CD14-positive monocyte (primary cell): ENCODE results near the gene RAB3A. TPM values are rescaled to one million over a fixed set of nuclear protein-coding genes. Genes with fewer than 3 reads are reported as not detected.
A peak's percentile ranks its signal among the peaks of the same experiment; 100 is the strongest.

ENCODE experiments used
- DNase-seq, 3 donors: peaks; one replicate each; pipeline ENCODE4 v3.0.0-alpha.2; 2011 to 2022
- H2AFZ ChIP-seq: 2 replicates; pipeline ENCODE4 v1.6.0; 2012; ENCODE audit warnings: mild to moderate bottlenecking, low read depth, low read length, inconsistent platforms; ENCODE audit not compliant: insufficient read depth, poor library complexity, severe bottlenecking
- H3K27ac ChIP-seq, 2 donors: 1 replicate in 1 of 2; 2 replicates in 1 of 2; pipeline ENCODE4 v1.5.1; 2012 to 2013; ENCODE audit warnings: low read length in 2 of 2, control low read depth in 1 of 2, inconsistent platforms in 1 of 2, low read depth in 1 of 2, mild to moderate bottlenecking in 1 of 2
- H3K27me3 ChIP-seq, 2 donors: one replicate each; pipeline versions ENCODE4 v1.6.0 to v1.6.1; 2011 to 2013; ENCODE audit warnings: low read length in 2 of 2; ENCODE audit not compliant: control insufficient read depth in 2 of 2, insufficient read depth in 2 of 2
- H3K36me3 ChIP-seq, 2 donors: replicated peaks in 1 of 2; 1 replicate in 1 of 2; 2 replicates in 1 of 2; pipeline versions ENCODE4 v1.5.1 to v1.6.1; 2012 to 2013; ENCODE audit warnings: low read length in 2 of 2, control low read depth in 1 of 2, inconsistent platforms in 1 of 2, mild to moderate bottlenecking in 1 of 2; ENCODE audit not compliant: insufficient read depth in 2 of 2, control insufficient read depth in 1 of 2
- H3K4me1 ChIP-seq, 2 donors: 1 replicate in 1 of 2; 2 replicates in 1 of 2; pipeline versions ENCODE4 v1.5.1 to v1.6.1; 2012 to 2013; ENCODE audit warnings: low read length in 2 of 2, control low read depth in 1 of 2, inconsistent platforms in 1 of 2, mild to moderate bottlenecking in 1 of 2, moderate library complexity in 1 of 2; ENCODE audit not compliant: insufficient read depth in 2 of 2, control insufficient read depth in 1 of 2
- H3K4me2 ChIP-seq: replicated peaks from 2 replicates; pipeline ENCODE3; 2012; ENCODE audit warnings: low read length, moderate library complexity, mild to moderate bottlenecking; ENCODE audit not compliant: poor library complexity, severe bottlenecking; ENCODE audit errors: extremely low read depth
- H3K4me3 ChIP-seq, 3 experiments: fragments of 200-600 bp in 1 of 3; sonication (generic) in 1 of 3; replicated peaks in 1 of 3; 1 replicate in 2 of 3; 2 replicates in 1 of 3; pipeline ENCODE4 v1.5.1; 2011 to 2013; ENCODE audit warnings: low read length in 3 of 3, mild to moderate bottlenecking in 3 of 3, control low read depth in 2 of 3, low read depth in 2 of 3, inconsistent platforms in 1 of 3, moderate library complexity in 1 of 3
- H3K79me2 ChIP-seq: 2 replicates; pipeline ENCODE4 v1.6.0; 2012; ENCODE audit warnings: mild to moderate bottlenecking, control low read depth, inconsistent platforms, low read length, moderate library complexity; ENCODE audit not compliant: insufficient read depth
- H3K9ac ChIP-seq: 2 replicates; pipeline ENCODE4 v1.6.0; 2017; ENCODE audit warnings: low read length, mild to moderate bottlenecking; ENCODE audit not compliant: insufficient read depth, poor library complexity, severe bottlenecking
- H3K9me3 ChIP-seq, 2 donors: replicated peaks in 1 of 2; 1 replicate in 1 of 2; 2 replicates in 1 of 2; pipeline versions ENCODE4 v1.5.1 to v1.6.1; 2012 to 2013; ENCODE audit warnings: low read length in 2 of 2, control low read depth in 1 of 2; ENCODE audit not compliant: control insufficient read depth in 1 of 2, insufficient read depth in 1 of 2
- H4K20me1 ChIP-seq: 2 replicates; pipeline ENCODE4 v1.6.0; 2012; ENCODE audit warnings: mild to moderate bottlenecking, low read length, control low read depth, moderate library complexity; ENCODE audit not compliant: insufficient read depth
- H3K27ac Mint-ChIP-seq, 7 donors: one replicate each; pipeline ENCODE4 v1.8.0; 2020; ENCODE audit warnings: mild to moderate bottlenecking in 7 of 7, mixed read lengths in 7 of 7, moderate library complexity in 6 of 7, inconsistent platforms in 2 of 7
- H3K27me3 Mint-ChIP-seq, 3 donors: one replicate each; pipeline ENCODE4 v1.8.0; 2021 to 2022; ENCODE audit warnings: low read depth in 3 of 3, mild to moderate bottlenecking in 3 of 3, mixed read lengths in 3 of 3, moderate library complexity in 3 of 3, inconsistent platforms in 1 of 3
- H3K36me3 Mint-ChIP-seq, 2 donors: one replicate each; pipeline ENCODE4 v1.8.0; 2020; ENCODE audit warnings: mixed read lengths in 2 of 2, inconsistent platforms in 1 of 2, mild to moderate bottlenecking in 1 of 2
- H3K4me1 Mint-ChIP-seq: one replicate; pipeline ENCODE4 v1.8.0; 2020; ENCODE audit warnings: mild to moderate bottlenecking, mixed read lengths
- H3K4me3 Mint-ChIP-seq, 2 donors: one replicate each; pipeline ENCODE4 v1.8.0; 2020; ENCODE audit warnings: mild to moderate bottlenecking in 2 of 2, mixed read lengths in 2 of 2, moderate library complexity in 1 of 2
- H3K9me3 Mint-ChIP-seq, 7 donors: one replicate each; pipeline ENCODE4 v1.8.0; 2020 to 2022; ENCODE audit warnings: mixed read lengths in 7 of 7, mild to moderate bottlenecking in 6 of 7, moderate library complexity in 6 of 7, inconsistent platforms in 2 of 7
- WGBS: methylation state at CpG from one replicate; pipeline ENCODE4 v1.1.5; 2013; ENCODE audit warnings: missing lambda C conversion rate; ENCODE audit not compliant: insufficient coverage; 5-methylcytosine and 5-hydroxymethylcytosine counted together
- intact Hi-C, 2 donors: fragments of 100-400 bp; cut with micrococcal nuclease; formaldehyde crosslinking; loops; one replicate each; pipeline versions ENCODE4 v1.15.0 to v1.15.1; 2023
- polyA plus RNA-seq, 3 donors: library from polyadenylated mRNA; depleted of rRNA in 1 of 3; unstranded in 2 of 3; stranded (reverse) in 1 of 3; fragments of 300-500 nt in 2 of 3; fragments of >200 nt in 1 of 3; fragmentation: Illumina TruSeq in 2 of 3; gene quantifications; 1 replicate in 2 of 3; 2 replicates in 1 of 3; pipeline ENCODE4 v1.2.3, GENCODE V29; 2012 to 2021
- TF ChIP-seq, protein P1 (sequence below): fragments of 200-600 bp; IDR thresholded peaks from one replicate; pipeline ENCODE4 v1.8.0; 2022; ENCODE audit warnings: antibody characterized with exemption, mild to moderate bottlenecking

The RAB3A gene
- polyA plus RNA-seq, 3 donors: 0.55 to 8.7 (median 0.56) TPM

DNA sequence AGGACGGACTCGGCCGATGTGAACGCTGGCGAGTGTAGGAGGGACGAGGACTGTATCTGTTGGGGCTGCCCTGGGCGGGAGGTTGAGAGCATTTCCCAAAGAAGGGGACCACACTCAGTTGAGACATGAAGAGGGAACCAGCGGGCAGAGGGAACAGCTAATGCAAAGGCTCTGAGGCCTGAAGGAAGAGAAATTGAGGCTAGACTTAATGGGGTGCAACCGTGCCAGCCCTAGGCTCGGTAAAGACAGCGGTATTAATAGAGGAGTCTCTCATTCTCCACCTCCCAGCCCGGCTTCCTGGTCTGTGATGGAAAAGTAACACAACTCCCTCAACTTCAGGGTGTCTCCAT, 9.7 kb downstream of the RAB3A start:
- 60% methylated on average over 8 of the region's 12 CpGs for whole genome bisulfite sequencing
- Histone ChIP-seq H3K27ac (peak overlapping the region in 1 of 2 donors; percentile 75), H3K36me3 (peaks cover 20 to 29% of the 10 kb centered on the region in 2 donors), H3K27me3 (no peaks in the 10 kb centered on the region), H3K4me2 (peak overlapping the region; percentile 100), H3K4me3 (peak overlapping the region in 2 of 3 experiments; percentile 64 to 88), H2AFZ (no peak overlapping the region), H3K4me1 (peaks cover 29 to 37% of the 10 kb centered on the region in 2 donors), H3K79me2 (peaks cover 13% of the 10 kb centered on the region), H4K20me1 (peaks cover 10% of the 10 kb centered on the region), H3K9ac (no peak overlapping the region), H3K9me3 (no peaks in the 10 kb centered on the region)
- H3K36me3 Mint-ChIP-seq: peaks cover 29 to 47% of the 10 kb centered on the region in 2 donors
- peaks cover 28% of the 10 kb centered on the region for H3K4me1 Mint-ChIP-seq
- H3K9me3 Mint-ChIP-seq: no peaks in the 10 kb centered on the region
- H3K27me3 Mint-ChIP-seq: peaks cover 0 to 4% (median 0%) of the 10 kb centered on the region in 3 donors
- H3K4me3 Mint-ChIP-seq: peak overlapping the region; percentile 80 to 87
- TF ChIP-seq, protein P1, sequence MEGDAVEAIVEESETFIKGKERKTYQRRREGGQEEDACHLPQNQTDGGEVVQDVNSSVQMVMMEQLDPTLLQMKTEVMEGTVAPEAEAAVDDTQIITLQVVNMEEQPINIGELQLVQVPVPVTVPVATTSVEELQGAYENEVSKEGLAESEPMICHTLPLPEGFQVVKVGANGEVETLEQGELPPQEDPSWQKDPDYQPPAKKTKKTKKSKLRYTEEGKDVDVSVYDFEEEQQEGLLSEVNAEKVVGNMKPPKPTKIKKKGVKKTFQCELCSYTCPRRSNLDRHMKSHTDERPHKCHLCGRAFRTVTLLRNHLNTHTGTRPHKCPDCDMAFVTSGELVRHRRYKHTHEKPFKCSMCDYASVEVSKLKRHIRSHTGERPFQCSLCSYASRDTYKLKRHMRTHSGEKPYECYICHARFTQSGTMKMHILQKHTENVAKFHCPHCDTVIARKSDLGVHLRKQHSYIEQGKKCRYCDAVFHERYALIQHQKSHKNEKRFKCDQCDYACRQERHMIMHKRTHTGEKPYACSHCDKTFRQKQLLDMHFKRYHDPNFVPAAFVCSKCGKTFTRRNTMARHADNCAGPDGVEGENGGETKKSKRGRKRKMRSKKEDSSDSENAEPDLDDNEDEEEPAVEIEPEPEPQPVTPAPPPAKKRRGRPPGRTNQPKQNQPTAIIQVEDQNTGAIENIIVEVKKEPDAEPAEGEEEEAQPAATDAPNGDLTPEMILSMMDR: no peak
- intact Hi-C loops: loop anchor here in 1 of 2 donors (5.0 kb wide), 2 partner anchors 42 to 128 kb away; partner anchors contain the start of genes LSM4 and PIK3R2
- peak overlapping the region in 5 of 7 donors; percentile 46 to 92 (median 88) for H3K27ac Mint-ChIP-seq
- DNase-seq: no peak

DNA sequence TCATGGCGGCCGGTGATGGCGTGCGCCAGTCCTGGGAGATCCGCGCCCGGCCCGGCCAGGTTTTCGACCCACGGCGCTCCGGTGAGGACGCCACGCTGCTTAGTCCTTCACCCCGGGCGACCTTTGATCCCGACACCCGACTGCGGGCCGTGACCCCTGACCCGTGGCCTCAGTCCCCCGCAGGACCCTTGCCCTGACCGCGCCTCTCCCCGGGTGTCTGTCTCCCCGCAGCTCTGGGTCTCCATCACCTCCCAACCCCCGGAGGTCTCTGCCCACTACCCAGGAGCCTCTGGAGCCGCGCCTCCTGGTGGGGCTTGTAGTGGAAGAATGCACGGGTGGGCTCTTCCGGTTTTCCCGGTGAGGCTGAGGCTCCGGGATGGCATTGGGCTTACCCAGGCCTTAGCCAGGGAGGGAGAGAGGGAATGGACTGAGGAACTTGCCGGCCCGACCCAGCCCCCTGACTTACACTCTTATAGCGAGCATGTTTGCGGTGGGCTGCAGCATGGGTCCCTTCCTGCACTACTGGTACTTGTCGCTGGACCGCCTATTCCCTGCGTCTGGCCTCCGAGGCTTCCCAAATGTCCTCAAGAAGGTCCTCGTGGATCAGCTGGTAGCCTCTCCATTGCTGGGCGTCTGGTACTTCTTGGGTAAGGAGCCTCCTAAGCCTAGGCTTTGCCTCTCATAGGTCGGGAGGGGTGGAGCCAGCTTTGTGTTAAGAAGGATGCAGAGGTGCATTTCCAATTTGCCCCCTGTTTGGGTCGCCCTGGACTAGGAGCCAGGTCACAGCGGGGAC, 10.3 kb downstream of the RAB3A start:
- intact Hi-C loops: loop anchor here in 1 of 2 donors (5.0 kb wide), 2 partner anchors 41 to 129 kb away; partner anchors contain the start of genes LSM4 and PIK3R2
- Histone ChIP-seq H3K4me3 (peak overlapping the region; percentile 62 to 88 (median 64)), H3K4me1 (peaks cover 29 to 37% of the 10 kb centered on the region in 2 donors), H2AFZ (peak overlapping the region; percentile 59), H3K27ac (peak overlapping the region; percentile 41 to 75), H3K9ac (peak overlapping the region; percentile 83), H3K79me2 (peaks cover 13% of the 10 kb centered on the region), H3K4me2 (peak overlapping the region; percentile 100), H3K27me3 (no peaks in the 10 kb centered on the region), H4K20me1 (peaks cover 10% of the 10 kb centered on the region), H3K9me3 (no peaks in the 10 kb centered on the region), H3K36me3 (peaks cover 18 to 24% of the 10 kb centered on the region in 2 donors)
- Mint-ChIP-seq H3K36me3 (peaks cover 29 to 43% of the 10 kb centered on the region in 2 donors), H3K4me3 (peak overlapping the region; percentile 80 to 87), H3K27ac (peak overlapping the region; percentile 84 to 96 (median 88)), H3K4me1 (peaks cover 28% of the 10 kb centered on the region), H3K27me3 (peaks cover 0 to 4% (median 0%) of the 10 kb centered on the region in 3 donors), H3K9me3 (no peaks in the 10 kb centered on the region)
- TF ChIP-seq, protein P1: no peak
- 5% methylated on average over 37 of the region's 46 CpGs for WGBS
- DNase-seq: no peak
